SK-N-MC (cell line): ENCODE measurements around the gene MPND.

Experiments
- DNase-seq: peaks from one replicate; pipeline ENCODE4 v3.0.0-alpha.2; 2011; ENCODE audit warnings: low read depth, low spot score
- H3K27ac ChIP-seq: fragments of 200-600 bp; sonication (generic); 2 replicates; pipeline ENCODE4 v1.5.1; 2016; ENCODE audit warnings: mixed run types
- H3K36me3 ChIP-seq: fragments of 200-600 bp; sonication (generic); 2 replicates; pipeline ENCODE4 v1.6.1; 2017; ENCODE audit warnings: antibody characterized with exemption, low read length, mixed read lengths; ENCODE audit not compliant: insufficient read depth
- H3K4me3 ChIP-seq: fragments of 200-600 bp; sonication (generic); 2 replicates; pipeline ENCODE4 v1.5.1; 2016
- H3K9ac ChIP-seq: fragments of 200-600 bp; sonication (generic); 2 replicates; pipeline ENCODE4 v1.8.0; 2017; ENCODE audit warnings: mixed run types, mixed read lengths; ENCODE audit not compliant: insufficient read length
- H3K9me3 ChIP-seq: fragments of 200-600 bp; sonication (generic); 2 replicates; pipeline ENCODE4 v1.6.1; 2017; ENCODE audit warnings: low read depth, mild to moderate bottlenecking, antibody characterized with exemption, low read length, moderate library complexity, mixed read lengths
- EZH2 ChIP-seq: fragments of 200-600 bp; sonication (generic); IDR thresholded peaks from one replicate; pipeline ENCODE4 v1.6.1; 2017; ENCODE audit warnings: antibody characterized with exemption
- FOXP2 ChIP-seq: optimal IDR thresholded peaks from 2 replicates; pipeline ENCODE3; 2011; ENCODE audit warnings: mild to moderate bottlenecking, moderate library complexity; ENCODE audit not compliant: insufficient read depth; ENCODE audit errors: extremely low read length, control extremely low read depth
- POLR2AphosphoS5 ChIP-seq: IDR thresholded peaks from 2 replicates; pipeline ENCODE4 v1.6.1; 2012; ENCODE audit warnings: mild to moderate bottlenecking, low read depth, low read length, borderline replicate concordance

MPND gene

DNA sequence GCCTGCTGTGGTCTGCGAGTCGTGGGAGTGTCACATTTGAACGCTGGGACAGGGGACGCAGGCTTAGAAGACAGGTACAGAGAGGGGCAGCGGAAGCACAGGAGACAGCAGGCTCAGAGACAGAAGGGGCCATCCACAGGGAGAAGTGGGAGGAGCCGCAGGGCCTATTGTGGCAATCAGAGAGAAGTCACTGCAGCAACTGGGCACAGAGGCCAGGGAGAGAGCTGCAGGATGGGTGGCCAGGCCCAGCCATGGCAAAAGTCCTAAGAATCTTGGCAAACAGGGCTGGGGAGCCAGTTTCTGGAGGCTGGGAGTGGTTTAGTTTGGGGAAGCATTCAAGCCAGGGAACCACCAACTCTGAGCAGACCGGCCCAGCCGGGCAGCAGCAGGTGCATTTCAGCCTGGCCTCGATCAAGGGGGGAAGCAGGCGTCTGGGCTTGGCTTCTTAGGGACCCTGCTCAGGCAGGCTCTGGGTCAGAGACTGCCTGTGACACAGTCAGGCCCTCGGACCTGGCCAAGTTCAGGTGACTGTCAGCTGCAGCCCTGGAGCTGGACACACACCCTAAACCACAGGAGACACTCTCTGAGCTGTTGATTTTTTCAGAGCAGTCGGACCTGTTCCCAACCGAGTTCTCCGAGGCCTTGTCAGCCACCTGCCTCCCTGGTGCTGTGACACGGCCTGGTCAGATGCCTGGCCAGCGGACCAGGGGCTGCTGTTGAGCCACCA lies 45.1 kb downstream of the MPND start:
- H3K4me3 ChIP-seq = no peak overlapping the region
- no peaks in the 10 kb centered on the region for H3K9me3 ChIP-seq
- H3K36me3 ChIP-seq = 0 out of 2 replicates have a peak, but pooled peaks cover 3% of the 10 kb centered on the region
- H3K9ac ChIP-seq = no peak overlapping the region
- TF ChIP-seq POLR2AphosphoS5 (no peak), FOXP2 (no peak), EZH2 (no peak)
- DNase-seq = no peak
- H3K27ac ChIP-seq = no peak overlapping the region

DNA sequence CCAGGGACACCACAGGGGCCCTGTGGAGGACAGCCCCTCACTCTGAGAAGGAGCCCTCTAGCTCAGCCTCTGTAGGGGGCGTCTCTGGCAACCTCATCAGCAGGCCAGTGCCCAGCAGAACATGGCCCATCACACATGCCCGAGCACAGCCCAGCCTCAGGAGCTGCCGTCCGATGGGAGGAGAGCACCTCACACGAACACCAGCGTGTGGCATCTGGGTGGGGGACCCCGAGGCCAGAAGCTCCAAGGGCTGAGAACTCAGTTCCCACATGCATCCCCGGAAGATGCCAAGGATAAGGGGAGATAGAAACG lies 45.7 kb downstream of the MPND start:
- TF ChIP-seq EZH2 = no peak
- no peak for TF ChIP-seq POLR2AphosphoS5
- TF ChIP-seq FOXP2 = no peak
- no peak for DNase-seq
- H3K9me3 ChIP-seq = no peaks in the 10 kb centered on the region
- no peak overlapping the region for H3K4me3 ChIP-seq
- H3K9ac ChIP-seq = no peak overlapping the region
- no peak overlapping the region for H3K27ac ChIP-seq
- H3K36me3 ChIP-seq = 0 out of 2 replicates have a peak, but pooled peaks cover 3% of the 10 kb centered on the region

DNA sequence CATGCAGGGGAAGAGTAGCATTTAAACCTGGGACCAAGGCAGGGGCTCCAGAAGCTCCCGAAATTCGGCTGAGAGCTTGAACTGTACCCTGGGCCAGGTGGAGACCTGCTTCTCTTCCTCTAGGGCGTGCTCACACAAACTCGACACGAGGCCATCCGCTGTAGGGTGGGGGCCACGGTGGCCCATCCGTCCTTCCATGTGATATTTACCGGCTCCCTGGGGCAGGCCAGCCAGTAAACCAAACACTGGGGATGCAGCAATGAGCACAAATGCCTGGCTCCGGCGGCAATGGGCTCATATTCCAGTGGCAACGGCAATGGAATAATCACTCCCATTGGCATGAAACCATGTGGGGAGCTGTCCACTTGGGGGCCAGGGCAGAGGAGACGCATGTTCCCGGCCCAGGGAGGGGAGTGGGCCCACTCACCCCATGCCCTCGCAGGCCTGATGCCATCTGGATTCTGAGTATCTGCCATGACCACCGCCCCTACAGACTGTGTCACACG lies 46.2 kb downstream of the MPND start:
- no peak for DNase-seq
- no peaks in the 10 kb centered on the region for H3K9me3 ChIP-seq

DNA sequence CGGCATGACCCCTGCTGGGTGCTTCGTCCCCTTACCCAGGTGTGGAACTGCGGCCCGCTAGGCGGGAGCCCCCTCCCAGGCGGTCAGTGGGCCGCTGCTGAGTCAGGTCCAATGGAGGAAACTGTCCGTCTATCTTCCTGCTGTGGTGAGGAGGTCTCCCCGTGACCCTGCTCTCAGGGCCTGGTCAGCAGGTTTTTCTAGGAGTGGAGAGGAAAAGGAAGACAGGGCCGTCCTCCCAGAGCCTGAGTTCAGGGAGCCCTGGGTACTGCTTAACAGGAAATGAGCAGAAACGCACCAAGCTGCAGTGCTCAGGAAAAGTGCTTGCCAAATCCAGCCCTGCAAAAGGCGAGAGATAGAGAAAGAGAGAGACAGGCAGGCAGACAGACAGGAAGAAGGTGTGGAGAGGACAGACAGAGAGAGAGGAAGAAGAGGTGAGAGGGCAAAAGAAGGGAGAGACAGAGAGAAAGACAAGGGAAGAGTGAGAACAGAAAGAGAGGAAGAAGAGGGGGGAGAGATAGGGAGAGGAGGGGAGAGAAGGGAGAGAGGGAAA lies 46.7 kb downstream of the MPND start:
- Histone ChIP-seq H3K36me3 (peaks cover 6% of the 10 kb centered on the region; the same call in 1 of the 2 replicates), H3K9me3 (no peaks in the 10 kb centered on the region), H3K27ac (no peak overlapping the region), H3K4me3 (peak overlapping the region; percentile 55), H3K9ac (peak overlapping the region; percentile 35)
- DNase-seq = no peak
- TF ChIP-seq FOXP2 (no peak), POLR2AphosphoS5 (no peak)

More for the DNA sequence above, 46.2 kb downstream of the MPND start:
- TF ChIP-seq FOXP2 = no peak
- TF ChIP-seq POLR2AphosphoS5 = no peak
- TF ChIP-seq EZH2 = no peak
- Histone ChIP-seq H3K27ac (no peak overlapping the region), H3K36me3 (peaks cover 3% of the 10 kb centered on the region; the same call in 1 of the 2 replicates), H3K9ac (no peak overlapping the region), H3K4me3 (no peak overlapping the region)

DNA sequence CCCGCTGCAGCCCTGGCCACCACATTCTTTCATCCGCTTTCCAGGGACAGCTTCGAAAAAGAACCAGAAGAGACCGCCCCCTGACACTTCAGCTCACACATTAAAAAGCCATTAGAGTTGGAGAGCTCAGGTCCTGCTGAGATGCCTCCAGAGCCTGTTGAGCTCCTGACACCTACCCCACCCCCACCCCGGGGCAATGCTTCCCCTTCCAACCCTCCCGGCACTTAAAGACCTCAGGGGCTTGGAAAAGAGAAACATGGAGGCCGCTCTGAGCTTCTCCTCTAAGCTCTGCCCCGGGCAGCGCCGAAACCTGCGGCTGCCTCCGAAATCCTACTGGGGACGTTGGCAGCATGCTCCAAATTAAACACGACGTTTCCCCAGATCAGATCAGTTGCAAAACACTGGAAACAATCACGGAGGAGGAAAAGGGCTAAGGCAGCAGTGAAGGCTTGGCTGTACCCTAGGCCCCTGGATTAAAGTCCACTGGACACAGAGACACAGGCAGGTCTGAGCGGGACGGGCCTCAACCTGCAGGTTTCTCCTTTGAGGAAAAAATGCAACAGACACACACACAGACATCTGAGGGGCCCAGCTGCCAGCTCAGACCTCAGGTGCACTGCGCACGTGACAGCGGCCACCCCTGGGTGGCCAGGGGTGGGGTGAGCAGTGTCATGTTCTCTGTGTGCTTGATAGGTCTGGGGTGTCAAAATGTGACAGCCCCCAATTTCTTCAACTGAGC lies 47.4 kb downstream of the MPND start:
- H3K4me3 ChIP-seq = peak overlapping the region; percentile 55
- no peak for DNase-seq
- H3K36me3 ChIP-seq = peaks cover 9% of the 10 kb centered on the region; the same call in 1 of the 2 replicates
- H3K9ac ChIP-seq = peak overlapping the region; percentile 3
- H3K27ac ChIP-seq = no peak overlapping the region
- H3K9me3 ChIP-seq = no peaks in the 10 kb centered on the region
- TF ChIP-seq FOXP2 (no peak), POLR2AphosphoS5 (no peak), EZH2 (no peak)

DNA sequence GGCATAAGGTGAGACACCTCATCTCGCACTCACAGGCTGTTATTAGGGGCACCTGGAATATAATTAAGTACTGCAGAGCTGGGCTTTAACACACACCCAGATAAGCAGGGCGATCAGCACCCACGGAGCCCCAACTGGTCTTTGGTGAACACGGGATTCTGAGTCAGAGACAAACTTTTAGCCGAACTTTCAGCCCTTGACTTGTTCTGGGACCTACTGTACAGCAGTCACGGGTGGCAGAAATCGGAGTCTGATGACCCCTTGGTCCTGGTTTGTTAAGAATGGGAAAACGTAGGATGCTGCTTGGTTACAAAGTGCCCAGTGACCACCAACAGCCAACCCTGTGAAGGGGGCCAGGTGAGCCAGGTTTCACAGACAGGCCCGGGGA lies 47.9 kb downstream of the MPND start:
- no peak overlapping the region for H3K27ac ChIP-seq
- no peaks in the 10 kb centered on the region for H3K9me3 ChIP-seq
- H3K9ac ChIP-seq = no peak overlapping the region
- DNase-seq = no peak
- H3K36me3 ChIP-seq = peaks cover 9% of the 10 kb centered on the region; the same call in 1 of the 2 replicates
- peak overlapping the region; percentile 55 for H3K4me3 ChIP-seq
- no peak for TF ChIP-seq EZH2
- TF ChIP-seq FOXP2 = no peak
- no peak for TF ChIP-seq POLR2AphosphoS5

DNA sequence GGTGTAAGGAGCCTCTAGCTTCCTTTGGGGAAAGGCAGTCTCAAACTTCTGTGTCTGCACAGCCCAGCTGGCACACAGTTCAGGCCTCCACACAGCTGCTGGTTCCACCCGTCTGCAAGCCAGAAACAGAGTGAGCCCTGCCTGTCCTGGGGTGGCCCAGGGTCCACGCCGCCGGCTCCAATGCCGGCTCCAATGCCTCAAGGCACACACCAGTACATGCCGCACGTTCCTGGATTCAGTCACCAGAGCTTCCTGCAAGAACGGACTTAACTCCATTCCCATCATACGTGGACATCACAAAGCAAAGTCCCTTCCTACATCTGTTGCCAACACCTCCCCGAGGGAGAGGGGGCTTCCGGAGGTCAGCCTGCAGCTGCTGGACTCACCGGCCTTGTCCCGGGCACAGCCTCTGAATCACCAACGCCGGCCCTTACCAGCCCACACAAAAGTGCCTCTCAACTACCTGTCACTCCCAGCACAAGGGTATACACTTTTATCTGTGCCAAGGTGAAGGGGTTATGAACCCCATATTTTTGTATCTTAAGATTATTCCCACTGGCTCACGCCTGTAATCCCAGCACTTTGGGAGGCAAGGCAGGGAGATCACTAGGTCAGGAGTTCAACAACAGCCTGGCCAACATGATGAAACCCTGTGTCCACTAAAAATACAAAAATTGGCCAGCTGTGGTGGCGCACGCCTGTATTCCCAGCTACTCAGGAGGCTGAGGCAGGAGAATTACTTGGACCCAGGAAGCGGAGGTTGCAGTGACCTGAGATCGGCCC lies 48.5 kb downstream of the MPND start:
- Histone ChIP-seq H3K36me3 (peaks cover 9% of the 10 kb centered on the region; the same call in 1 of the 2 replicates), H3K9me3 (no peaks in the 10 kb centered on the region), H3K9ac (no peak overlapping the region), H3K4me3 (no peak overlapping the region), H3K27ac (no peak overlapping the region)
- DNase-seq = no peak
- TF ChIP-seq FOXP2 = no peak
- no peak for TF ChIP-seq EZH2
- TF ChIP-seq POLR2AphosphoS5 = no peak

DNA sequence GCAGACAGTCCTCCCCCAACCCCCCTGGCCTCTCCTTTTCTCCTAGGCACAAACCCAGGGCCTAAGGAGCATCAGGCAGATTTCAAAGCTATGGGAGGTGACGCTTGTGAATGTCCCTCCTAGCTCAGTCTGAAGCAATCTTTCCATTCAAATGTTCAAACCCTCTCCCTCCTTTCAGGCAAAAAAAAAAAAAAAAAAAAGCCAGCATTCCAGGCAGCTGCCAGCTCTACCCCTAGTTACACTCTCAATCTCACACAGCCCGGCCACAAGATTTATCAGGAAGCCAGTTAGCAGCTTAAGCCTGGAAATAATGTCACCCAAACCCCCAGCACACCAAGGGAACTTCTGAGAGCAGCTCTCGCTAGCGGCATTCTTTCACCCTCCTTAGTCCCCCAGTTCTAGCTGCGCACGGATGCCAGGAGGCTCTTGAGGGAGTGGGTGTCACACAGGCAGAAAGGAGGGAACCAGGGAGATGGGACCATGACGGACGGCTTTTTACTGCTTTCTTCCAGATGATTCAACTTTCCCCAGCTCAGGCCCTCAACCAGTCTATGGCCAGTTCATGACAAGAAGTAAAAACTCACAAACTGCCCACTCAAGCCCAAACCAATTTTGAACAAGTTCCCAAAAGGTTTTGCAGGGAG lies 50.7 kb downstream of the MPND start:
- Histone ChIP-seq H3K9ac (no peak overlapping the region), H3K36me3 (peaks cover 9% of the 10 kb centered on the region), H3K9me3 (no peaks in the 10 kb centered on the region), H3K4me3 (no peak overlapping the region), H3K27ac (no peak overlapping the region)
- DNase-seq = no peak
- no peak for TF ChIP-seq EZH2
- TF ChIP-seq POLR2AphosphoS5 = no peak
- TF ChIP-seq FOXP2 = no peak
